HUES6 (cell line): ENCODE data around the gene ADO.

Source experiments
- H3K27ac ChIP-seq: 2 replicates; pipeline ENCODE4 v1.7.0; 2013; ENCODE audit warnings: low read depth, mild to moderate bottlenecking, low read length, inconsistent platforms
- H3K27me3 ChIP-seq: 2 replicates; pipeline ENCODE4 v1.6.1; 2013; ENCODE audit warnings: low read length; ENCODE audit not compliant: control insufficient read depth, insufficient read depth
- H3K36me3 ChIP-seq: 2 replicates; pipeline ENCODE4 v1.6.1; 2013; ENCODE audit warnings: low read length; ENCODE audit not compliant: control insufficient read depth, insufficient read depth
- H3K4me1 ChIP-seq: 2 replicates; pipeline ENCODE4 v1.6.1; 2013; ENCODE audit warnings: low read length; ENCODE audit not compliant: control insufficient read depth, insufficient read depth
- H3K4me3 ChIP-seq: 2 replicates; pipeline ENCODE4 v1.5.1; 2013; ENCODE audit warnings: low read depth, low read length
- H3K9ac ChIP-seq: one replicate; pipeline ENCODE4 v1.6.1; 2013; ENCODE audit warnings: mild to moderate bottlenecking, low read length
- H3K9me3 ChIP-seq: 2 replicates; pipeline ENCODE4 v1.6.1; 2013; ENCODE audit warnings: low read depth, low read length; ENCODE audit not compliant: control insufficient read depth, insufficient read depth

The ADO gene

DNA sequence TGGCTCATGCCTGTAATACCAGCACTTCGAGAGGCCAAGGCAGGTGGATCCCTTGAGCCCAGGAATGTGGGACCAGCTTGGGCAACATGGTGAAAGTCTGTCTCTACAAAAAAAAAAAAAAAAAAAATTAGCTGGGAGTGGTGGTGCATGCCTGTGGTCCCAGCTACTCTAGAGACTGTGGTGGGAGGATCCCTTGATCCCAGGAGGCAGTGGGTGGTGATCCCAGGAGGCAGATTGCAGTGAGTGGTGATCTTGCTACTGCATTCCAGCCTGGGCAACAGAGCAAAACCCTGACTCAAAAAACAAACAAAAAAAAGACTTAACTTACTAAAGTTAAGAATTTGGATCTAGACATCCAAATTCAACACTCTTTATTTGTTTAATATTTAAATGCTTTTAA, 10.2 kb upstream of the ADO start:
- no peak overlapping the region for H3K9ac ChIP-seq
- peaks cover 4% of the 10 kb centered on the region; the same call in 1 of the 2 replicates for H3K4me1 ChIP-seq
- no peak overlapping the region for H3K27ac ChIP-seq
- no peaks in the 10 kb centered on the region for H3K27me3 ChIP-seq
- H3K9me3 ChIP-seq = no peaks in the 10 kb centered on the region
- H3K4me3 ChIP-seq = no peak overlapping the region
- H3K36me3 ChIP-seq = no peaks in the 10 kb centered on the region

GRCh38 chr10:62795100-62795499, 9.4 kb upstream of the ADO start:
- no peak overlapping the region for H3K27ac ChIP-seq
- no peak overlapping the region for H3K9ac ChIP-seq
- no peaks in the 10 kb centered on the region for H3K36me3 ChIP-seq
- no peaks in the 10 kb centered on the region for H3K27me3 ChIP-seq
- no peaks in the 10 kb centered on the region for H3K9me3 ChIP-seq
- peaks cover 4% of the 10 kb centered on the region; the same call in 1 of the 2 replicates for H3K4me1 ChIP-seq
- no peak overlapping the region for H3K4me3 ChIP-seq

DNA sequence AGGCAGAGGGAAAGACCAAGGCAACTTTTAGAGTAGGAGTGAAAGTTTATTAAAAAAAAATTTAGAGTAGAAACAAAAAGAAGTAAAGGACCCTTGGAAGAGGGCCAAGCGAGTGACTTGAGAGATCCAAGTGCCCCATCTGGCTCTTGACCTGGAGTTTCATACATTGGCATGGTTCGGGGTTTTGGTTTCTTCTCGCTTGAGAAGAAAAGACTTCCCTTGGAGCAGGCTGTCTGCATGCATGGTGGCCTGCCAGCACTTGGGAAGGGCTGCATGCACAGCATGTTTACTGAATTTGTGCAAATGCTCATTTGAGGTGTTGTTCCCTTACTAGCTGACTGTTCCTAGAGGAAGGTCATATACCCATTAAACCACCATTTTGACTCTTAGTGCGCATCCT, 8.8 kb upstream of the ADO start:
- H3K36me3 ChIP-seq = no peaks in the 10 kb centered on the region
- no peak overlapping the region for H3K27ac ChIP-seq
- H3K4me3 ChIP-seq = no peak overlapping the region
- peaks cover 4% of the 10 kb centered on the region; the same call in 1 of the 2 replicates for H3K4me1 ChIP-seq
- no peak overlapping the region for H3K9ac ChIP-seq
- no peaks in the 10 kb centered on the region for H3K27me3 ChIP-seq
- no peaks in the 10 kb centered on the region for H3K9me3 ChIP-seq

DNA sequence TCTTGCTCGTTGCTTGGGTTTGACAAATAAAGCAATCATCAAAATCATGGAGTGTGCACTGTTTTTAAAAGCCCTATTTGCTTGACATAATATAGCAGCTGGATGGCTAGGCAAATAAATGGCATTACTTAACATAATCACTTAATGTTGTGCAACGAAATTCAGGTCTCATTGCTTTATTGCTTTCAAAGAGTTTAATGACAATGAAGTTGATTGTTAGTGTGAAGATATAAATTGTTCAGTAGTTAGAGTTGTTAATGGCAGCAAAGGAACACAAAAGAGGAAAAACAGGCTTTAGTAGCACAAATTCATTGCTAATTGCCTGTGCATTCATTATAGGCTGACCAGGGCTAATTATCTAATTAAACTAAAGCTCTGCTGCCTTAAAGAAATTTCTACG, 7.6 kb upstream of the ADO start:
- H3K4me1 ChIP-seq = peaks cover 4% of the 10 kb centered on the region; the same call in 1 of the 2 replicates
- H3K9me3 ChIP-seq = no peaks in the 10 kb centered on the region
- no peaks in the 10 kb centered on the region for H3K27me3 ChIP-seq
- H3K36me3 ChIP-seq = no peaks in the 10 kb centered on the region
- H3K4me3 ChIP-seq = no peak overlapping the region
- H3K9ac ChIP-seq = no peak overlapping the region
- no peak overlapping the region for H3K27ac ChIP-seq

DNA sequence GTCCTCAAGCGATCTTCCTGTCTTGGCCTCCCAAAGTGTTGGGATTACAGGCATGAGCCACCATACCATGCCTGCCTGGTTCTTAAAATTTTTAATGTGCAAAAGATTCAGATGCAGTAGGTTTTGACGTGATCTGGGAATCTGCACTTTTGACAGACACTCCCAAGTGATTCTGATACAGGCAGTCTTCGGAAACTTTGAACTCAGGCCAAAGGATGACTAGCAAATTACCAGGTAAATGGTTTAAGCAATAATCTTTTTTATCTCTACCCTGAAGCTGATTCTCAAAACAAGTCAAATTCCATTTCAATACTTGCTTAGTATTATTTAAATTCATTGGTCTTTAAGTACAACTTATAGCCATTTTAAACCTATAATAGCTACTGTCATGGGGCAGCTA, 2.6 kb upstream of the ADO start:
- Histone ChIP-seq H3K4me3 (no peak overlapping the region), H3K27ac (no peak overlapping the region), H3K4me1 (peaks cover 19% of the 10 kb centered on the region), H3K9ac (no peak overlapping the region), H3K9me3 (no peaks in the 10 kb centered on the region), H3K27me3 (no peaks in the 10 kb centered on the region), H3K36me3 (no peaks in the 10 kb centered on the region)

DNA sequence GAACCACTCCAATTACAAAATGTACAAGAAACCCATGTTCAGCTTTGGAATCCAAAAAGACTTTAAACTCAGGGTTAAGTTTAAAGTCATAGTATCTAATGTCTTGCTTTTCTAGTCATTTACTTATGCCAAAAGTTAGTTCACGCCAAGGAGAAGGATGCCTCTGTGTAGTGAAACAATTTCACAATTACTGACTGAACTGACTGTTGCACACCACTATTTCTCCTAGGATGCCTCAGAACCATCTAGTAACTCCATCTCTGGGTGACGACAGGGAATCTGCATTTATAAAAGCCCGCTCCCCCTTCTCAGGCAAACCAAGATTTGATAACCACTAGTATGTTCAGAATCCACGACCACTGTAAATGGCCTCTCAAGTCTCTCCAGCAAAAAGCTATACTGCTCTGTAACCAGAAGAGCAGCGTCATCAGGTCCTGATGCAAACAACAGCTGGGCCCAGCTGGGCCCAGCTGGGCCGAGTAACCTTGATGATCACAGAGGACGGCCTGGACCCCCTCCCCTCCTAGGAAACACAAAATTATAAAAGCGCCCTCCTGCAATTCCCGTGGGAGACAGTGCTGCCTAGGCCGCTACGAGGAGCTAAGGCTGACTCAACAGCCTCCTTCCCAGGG, 680 bp upstream of the ADO start:
- Histone ChIP-seq H3K9ac (peak overlapping the region; percentile 90), H3K4me3 (peak overlapping the region; percentile 99), H3K4me1 (peaks cover 19% of the 10 kb centered on the region), H3K9me3 (no peaks in the 10 kb centered on the region), H3K36me3 (no peaks in the 10 kb centered on the region), H3K27me3 (no peaks in the 10 kb centered on the region), H3K27ac (peak overlapping the region; percentile 94)

DNA sequence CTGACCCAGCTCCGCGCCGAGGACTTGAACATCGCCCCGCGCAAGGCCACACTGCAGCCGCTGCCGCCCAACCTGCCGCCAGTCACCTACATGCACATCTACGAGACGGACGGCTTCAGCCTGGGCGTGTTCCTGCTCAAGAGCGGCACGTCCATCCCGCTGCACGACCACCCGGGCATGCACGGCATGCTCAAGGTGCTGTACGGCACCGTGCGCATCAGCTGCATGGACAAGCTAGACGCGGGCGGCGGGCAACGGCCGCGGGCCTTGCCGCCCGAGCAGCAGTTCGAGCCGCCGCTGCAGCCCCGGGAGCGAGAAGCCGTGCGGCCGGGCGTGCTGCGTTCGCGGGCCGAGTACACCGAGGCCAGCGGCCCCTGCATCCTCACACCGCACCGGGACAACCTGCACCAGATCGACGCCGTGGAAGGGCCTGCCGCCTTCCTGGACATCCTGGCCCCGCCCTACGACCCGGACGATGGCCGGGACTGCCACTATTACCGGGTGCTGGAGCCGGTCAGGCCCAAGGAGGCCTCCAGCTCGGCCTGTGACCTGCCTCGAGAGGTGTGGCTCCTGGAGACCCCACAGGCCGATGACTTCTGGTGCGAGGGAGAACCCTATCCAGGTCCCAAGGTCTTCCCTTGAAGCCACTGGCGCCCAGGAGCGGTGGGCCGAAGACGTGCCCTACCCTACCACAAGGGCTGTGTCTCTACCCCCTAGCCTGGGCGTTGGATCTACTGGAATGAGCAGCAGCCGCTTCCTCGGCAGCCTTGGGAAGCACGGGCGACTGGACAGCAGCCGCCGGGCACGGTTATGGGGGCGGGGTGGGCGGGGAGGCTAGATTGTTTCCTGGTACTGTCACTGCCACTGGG, 945 bp downstream of the ADO start:
- Histone ChIP-seq H3K4me1 (peaks cover 19% of the 10 kb centered on the region), H3K4me3 (peak overlapping the region; percentile 99), H3K36me3 (no peaks in the 10 kb centered on the region), H3K9ac (peak overlapping the region; percentile 90), H3K27ac (peak overlapping the region; percentile 94), H3K27me3 (no peaks in the 10 kb centered on the region), H3K9me3 (no peaks in the 10 kb centered on the region)

- Histone ChIP-seq H3K36me3 (no peaks in the 10 kb centered on the region), H3K27ac (no peak overlapping the region), H3K4me3 (peak overlapping the region; percentile 99), H3K27me3 (peaks cover under 1% of the 10 kb centered on the region; the same call in 1 of the 2 replicates), H3K9ac (no peak overlapping the region), H3K9me3 (no peaks in the 10 kb centered on the region), H3K4me1 (peaks cover 19% of the 10 kb centered on the region)
Measured at GRCh38 chr10:62806251-62806650, 1.7 kb downstream of the ADO start.

GRCh38 chr10:62810156-62810902, 5.8 kb downstream of the ADO start:
- H3K27ac ChIP-seq = no peak overlapping the region
- H3K4me3 ChIP-seq = no peak overlapping the region
- H3K4me1 ChIP-seq = peaks cover 12% of the 10 kb centered on the region
- H3K36me3 ChIP-seq = no peaks in the 10 kb centered on the region
- peaks cover 38% of the 10 kb centered on the region for H3K27me3 ChIP-seq
- H3K9ac ChIP-seq = no peak overlapping the region
- no peaks in the 10 kb centered on the region for H3K9me3 ChIP-seq

DNA sequence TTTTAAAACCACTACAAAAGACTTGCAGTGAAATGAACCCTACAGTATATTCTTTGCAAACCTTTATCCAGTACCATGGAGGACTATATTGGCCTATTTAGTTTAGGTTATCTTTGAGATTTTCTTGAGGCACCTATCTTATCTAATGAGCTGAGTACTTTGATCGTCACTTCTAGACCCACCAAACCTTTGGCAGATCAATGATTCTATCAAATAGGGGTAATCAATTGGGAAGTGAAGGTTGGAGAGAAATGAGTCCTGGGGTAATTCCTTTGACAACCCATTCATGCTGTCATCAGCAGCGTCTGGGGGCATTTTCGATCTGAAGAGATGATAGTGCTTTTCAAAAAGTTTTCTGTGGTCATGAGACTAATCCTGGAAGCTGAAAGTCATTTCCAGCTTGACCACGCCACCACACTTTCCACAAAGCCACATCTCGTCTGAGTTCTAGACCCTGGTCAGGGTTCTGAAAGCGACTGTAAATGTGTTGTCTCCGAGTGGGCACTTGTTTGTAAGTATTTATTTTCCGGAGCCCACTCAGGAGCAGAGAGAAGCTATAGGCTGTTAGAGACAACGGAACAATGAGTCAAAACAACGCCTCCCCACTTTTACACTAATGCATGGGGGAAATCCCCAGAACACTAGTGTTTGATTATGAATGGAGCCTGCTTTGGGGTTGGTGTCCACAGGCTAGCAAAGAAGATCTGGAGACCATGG, 6.8 kb downstream of the ADO start:
- H3K36me3 ChIP-seq = no peaks in the 10 kb centered on the region
- H3K27me3 ChIP-seq = peaks cover 47% of the 10 kb centered on the region
- no peak overlapping the region for H3K4me3 ChIP-seq
- H3K4me1 ChIP-seq = peaks cover 17% of the 10 kb centered on the region
- H3K27ac ChIP-seq = no peak overlapping the region
- H3K9me3 ChIP-seq = no peaks in the 10 kb centered on the region
- H3K9ac ChIP-seq = no peak overlapping the region
